Renal pelvis (tissue), 4 donors: ENCODE data around the gene USB1. TPM values are rescaled to one million over a fixed set of nuclear protein-coding genes. Genes with fewer than 3 reads are reported as not detected.

Experiments
- DNase-seq: peaks from one replicate; pipeline ENCODE4 v3.0.0-alpha.2; 2013
- polyA plus RNA-seq, 3 donors: library from polyadenylated mRNA; unstranded; fragments of 120-200 nt; gene quantifications; one replicate each; pipeline ENCODE4 v1.2.1, GENCODE V29; 2013; ENCODE audit not compliant: insufficient read length in 3 of 3

Gene USB1
- polyA plus RNA-seq, 3 donors = 23.5 to 25.4 (median 25.3) TPM

DNA sequence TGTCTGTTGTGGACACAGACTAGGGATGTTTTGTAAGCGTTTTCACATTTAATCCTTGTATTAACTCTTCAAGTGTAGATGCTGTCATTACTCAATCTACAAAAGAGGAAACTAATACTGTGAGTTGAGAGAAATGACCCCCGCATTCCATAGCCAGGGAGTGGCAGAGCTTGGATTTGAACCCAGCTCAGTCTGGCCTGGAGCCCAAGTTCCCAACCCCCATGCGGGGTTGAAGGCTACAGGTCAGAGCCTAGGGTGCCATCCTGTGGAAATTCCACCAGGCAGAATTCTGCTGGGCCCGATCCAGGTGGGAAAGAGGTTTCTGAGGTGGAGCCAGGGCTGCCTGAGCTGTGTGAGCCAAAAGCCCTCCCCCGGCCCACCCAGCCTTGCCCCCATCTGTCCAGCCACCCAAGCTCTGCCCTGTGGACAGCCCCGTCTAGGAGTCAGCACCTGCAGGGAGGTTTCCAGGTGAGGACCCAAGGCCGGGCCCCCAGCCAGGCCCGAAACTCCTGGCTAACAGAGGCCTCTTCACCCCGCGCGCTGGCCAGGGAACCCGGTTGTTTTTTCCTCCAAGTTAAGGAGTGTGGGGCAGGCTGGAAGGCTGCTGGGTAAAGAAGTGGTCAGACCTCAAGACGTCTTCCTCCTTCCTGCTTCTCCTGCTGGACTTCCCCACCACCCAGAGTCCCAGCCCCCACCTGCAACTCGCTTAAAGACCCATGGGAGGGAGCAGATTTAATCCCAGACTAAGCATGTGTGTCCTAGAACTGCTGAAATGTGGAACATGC is 30.0 kb downstream of the USB1 start:
- DNase-seq = no peak

- no peak for DNase-seq
Measured at GRCh38 chr16:58032710-58033293, 31.6 kb downstream of the USB1 start.

DNA sequence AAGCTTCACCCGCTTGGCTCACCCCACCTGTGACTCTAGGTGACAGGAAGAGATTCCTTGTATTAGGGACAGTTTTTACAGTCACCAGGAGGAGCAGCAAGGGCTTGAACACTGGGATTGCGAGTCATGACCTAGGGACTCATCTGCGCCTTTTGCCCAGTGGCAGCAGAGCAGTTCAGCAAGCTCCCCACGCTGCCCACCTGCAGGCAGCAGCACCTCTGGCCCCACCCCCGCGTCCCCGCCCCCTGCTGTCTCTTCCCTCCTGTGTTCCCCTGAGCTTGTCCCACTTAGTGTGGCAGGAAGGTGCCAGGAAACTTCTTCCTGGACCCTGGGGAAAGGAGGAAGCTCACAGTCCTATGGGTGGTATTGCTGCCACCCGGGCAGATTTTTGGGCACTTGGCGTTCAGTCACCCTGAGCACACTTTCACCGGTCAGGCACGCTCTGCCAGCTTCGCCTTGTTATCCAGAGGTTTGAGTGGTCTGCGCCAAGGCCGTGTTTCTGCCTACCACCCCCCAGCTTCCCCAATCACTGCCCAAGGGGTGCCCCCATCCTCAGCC is 33.0 kb downstream of the USB1 start:
- no peak for DNase-seq

- no peak for DNase-seq
Measured at GRCh38 chr16:58034774-58035173, 33.6 kb downstream of the USB1 start.

DNA sequence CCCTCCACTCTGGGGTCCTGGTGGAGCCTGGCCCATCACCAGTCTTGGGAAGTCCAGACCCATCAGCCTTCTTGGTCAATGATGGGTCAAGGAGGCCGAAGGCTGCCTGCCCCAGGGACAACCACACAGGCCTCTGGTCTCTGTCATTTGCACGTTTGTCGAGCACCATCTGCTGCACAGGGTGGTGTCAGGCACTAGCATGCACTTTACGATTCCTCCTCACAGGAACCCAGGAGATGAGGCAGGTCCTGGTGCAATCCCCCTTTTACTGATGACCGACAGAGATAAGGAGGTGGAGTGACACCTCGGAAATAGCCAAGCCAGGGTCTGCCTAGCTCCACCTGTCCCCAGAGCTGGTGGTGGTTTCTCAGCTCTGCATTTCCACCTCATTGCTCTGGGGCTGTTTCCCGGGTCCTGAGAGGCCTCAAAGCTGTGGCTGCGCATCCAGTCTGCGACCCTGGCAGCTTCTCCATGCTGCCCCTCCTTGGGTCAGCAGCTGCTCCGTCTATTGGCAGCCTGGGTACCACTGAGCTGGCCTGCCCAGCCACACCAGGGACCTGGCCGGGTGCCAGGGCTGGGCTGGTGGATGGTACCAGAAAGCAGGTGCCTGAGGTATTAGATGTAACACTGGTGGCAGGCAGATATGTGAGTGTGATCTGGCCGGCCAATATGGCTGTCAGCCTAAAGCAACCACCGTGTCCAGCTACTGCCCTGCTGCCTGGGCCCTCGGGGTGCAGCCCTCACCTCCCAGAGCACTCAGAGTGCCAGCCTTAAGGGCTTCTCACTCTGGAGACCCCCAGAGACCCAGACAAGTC is 34.4 kb downstream of the USB1 start:
- DNase-seq = no peak

DNA sequence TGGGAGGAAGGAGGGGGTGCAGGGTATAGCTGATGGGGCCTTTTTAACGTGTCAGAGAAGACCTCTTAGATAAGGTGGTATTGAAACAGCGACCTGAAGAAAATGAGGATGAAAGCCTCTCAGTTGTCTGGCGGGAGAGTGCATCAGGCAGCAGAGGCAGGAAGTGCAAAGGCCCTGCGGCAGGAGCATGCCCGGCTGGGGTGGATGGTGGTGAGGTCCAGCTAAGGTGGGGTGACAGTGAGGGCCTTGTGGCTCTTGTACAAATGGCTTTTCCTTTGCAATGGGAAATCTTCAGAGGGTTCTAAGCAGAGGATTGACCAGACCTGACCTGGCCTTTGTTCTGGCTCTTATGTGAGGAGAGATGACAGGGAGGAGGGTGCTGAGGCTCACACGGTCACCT is 35.7 kb downstream of the USB1 start:
- no peak for DNase-seq

- DNase-seq = no peak
Measured at GRCh38 chr16:58037365-58038057, 36.3 kb downstream of the USB1 start.

- no peak for DNase-seq
Measured at GRCh38 chr16:58038219-58038641, 37.0 kb downstream of the USB1 start.

DNA sequence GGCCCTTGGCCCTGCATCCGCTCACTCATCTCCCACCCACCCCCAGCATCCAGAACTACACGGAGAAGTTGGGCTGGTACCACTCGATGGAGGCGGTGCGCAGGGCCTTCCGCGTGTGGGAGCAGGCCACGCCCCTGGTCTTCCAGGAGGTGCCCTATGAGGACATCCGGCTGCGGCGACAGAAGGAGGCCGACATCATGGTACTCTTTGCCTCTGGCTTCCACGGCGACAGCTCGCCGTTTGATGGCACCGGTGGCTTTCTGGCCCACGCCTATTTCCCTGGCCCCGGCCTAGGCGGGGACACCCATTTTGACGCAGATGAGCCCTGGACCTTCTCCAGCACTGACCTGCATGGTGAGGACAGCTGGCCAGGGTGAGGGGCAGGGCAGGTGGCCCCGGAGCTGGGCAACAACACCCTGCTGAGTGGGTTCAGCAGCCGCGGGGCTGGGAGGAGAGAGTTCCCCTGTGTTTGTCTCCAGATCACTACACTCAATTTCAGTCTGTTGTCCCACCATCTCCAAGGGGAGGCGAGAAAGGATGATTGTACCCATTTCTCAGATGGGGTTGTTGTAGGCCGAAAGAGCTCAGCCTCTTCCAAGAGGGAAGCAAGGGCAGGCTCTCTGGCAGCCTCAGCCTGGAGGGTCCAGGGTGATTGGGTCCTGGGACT is 38.8 kb downstream of the USB1 start:
- no peak for DNase-seq

- DNase-seq = no peak
Measured at GRCh38 chr16:58040496-58040846, 39.3 kb downstream of the USB1 start.

- no peak for DNase-seq
Measured at GRCh38 chr16:58040945-58041627, 39.9 kb downstream of the USB1 start.

GRCh38 chr16:58041628-58041955 is 40.4 kb downstream of the USB1 start:
- no peak for DNase-seq

DNA sequence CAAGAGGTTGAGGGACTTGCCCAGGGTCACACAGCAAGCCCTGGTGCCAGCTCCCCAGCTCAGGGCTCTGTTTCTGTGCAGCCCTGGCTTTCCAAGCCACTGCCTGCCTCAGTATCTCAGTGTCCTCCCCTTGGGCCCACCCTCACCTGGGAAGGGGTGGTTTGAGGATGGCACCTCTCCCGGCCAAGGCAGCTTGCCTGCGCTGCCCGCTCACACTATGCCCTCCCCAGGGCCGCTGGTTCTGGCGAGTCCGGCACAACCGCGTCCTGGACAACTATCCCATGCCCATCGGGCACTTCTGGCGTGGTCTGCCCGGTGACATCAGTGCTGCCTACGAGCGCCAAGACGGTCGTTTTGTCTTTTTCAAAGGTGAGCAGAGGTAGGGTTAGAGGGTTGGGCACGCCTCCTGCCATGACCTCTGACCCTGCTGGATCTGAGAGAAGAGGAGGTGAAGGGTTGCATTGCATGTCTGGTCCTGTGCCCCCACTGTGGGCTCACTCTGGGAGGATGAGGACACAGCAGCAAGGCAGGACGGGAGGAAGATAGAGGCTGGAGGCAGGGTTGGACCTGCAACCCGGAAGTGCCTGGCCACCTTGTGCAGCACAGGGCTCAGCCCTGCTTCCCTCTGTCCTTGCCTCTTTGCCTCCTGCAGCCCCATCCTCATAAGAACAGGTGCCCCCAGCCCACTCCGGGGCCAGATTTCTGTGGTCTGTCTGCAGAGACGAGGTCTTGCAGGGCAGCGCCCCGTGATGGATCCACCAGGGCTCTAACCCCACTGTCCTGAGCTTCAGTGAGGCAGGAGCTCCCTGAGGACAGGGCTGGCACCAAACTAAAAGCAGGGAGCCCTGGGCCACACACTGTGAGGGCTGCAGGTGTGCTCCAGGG is 41.0 kb downstream of the USB1 start:
- no peak for DNase-seq

GRCh38 chr16:58042886-58043515 is 41.8 kb downstream of the USB1 start:
- DNase-seq = no peak

DNA sequence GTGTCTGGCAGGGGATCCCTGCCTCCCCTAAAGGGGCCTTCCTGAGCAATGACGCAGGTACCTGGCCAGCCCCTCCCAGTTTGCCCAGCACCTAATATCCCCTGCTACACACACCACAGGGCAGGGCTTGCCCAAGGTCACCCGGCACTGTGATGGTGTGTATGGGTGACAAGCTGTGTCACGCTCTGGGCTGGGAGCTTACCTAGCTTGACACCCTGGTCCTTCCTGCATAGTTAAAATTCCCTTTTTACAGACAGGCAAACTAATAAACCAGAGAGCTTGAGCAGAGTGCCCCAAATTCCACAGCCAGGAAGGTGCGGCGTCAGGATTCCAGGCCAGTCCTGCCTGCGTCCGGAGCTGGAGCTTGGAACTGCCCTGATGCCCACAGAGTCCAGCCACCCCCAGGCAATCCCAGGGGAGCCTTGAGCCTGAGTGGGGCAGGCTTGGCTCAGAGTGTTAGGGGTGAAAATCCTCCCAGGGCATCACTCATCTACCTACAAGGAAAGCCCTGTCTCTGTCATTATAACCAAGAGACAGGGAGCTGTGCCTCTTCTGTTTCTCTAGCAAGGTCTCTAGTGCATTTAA is 42.5 kb downstream of the USB1 start:
- no peak for DNase-seq

DNA sequence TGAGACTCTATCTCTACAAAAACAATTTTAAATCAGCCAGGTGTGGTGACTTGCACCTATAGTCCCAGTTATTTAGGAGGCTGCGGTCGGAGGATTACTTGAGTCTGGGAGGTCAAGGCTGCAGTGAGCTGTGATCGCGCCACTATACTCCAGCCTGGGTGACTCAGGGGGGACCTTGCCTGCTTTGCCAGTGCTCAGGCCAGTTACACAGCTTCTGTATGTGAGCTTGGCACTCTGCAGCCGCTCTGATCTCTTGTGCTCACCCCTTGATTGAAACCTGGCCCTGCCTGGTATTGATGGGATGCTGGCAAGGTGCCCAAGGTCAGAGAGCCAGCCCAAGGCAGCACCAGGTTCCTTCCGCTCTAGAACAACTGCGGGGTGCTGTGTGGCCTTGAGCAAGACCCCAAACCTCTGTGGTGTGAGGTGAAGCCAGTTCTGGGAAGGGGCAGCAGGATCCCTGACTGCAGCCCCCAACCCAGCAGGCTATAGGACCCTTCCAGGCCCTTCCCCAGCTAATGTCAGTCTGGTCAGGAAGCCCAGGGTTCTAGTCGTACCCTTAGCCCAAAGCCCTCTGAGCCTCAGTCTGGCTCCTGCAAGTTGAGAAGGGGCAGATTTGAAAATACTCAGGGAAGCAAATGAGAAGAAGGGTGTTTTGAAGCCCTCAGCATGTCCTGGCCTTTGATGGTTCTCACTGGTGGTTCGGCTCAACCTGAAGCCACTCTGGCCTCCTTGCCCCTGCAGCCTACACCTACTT is 43.2 kb downstream of the USB1 start:
- DNase-seq = no peak

DNA sequence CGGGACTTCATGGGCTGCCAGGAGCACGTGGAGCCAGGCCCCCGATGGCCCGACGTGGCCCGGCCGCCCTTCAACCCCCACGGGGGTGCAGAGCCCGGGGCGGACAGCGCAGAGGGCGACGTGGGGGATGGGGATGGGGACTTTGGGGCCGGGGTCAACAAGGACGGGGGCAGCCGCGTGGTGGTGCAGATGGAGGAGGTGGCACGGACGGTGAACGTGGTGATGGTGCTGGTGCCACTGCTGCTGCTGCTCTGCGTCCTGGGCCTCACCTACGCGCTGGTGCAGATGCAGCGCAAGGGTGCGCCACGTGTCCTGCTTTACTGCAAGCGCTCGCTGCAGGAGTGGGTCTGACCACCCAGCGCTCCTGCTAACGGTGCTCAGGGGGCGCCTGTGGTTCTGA is 43.9 kb downstream of the USB1 start:
- DNase-seq = no peak
